ENCODE results near the gene ADRB1.

The ADRB1 gene

GRCh38 chr10:114002422-114002821 is 41.2 kb upstream of the ADRB1 start:
- TF ChIP-seq CTCF (IDR thresholded peaks at IDR 0.05; ENCODE audit: insufficient read depth, low read length, poor library complexity, severe bottlenecking): no peak
- Histone ChIP-seq H3K36me3 (ENCODE audit: control insufficient read depth, insufficient read depth, low read length) (no peaks in the 10 kb centered on the region), H3K4me3 (replicated peaks; ENCODE audit: low read depth, low read length) (no peak overlapping the region), H3K27me3 (replicated peaks; ENCODE audit: control insufficient read depth, insufficient read depth, low read length) (no peaks in the 10 kb centered on the region)
- no peak for DNase-seq (ENCODE audit: extremely low read depth, insufficient read length)

GRCh38 chr10:114003161-114003941 is 40.3 kb upstream of the ADRB1 start:
- no peaks in the 10 kb centered on the region for H3K36me3 ChIP-seq (ENCODE audit: control insufficient read depth, insufficient read depth, low read length)
- no peak for DNase-seq (ENCODE audit: extremely low read depth, insufficient read length)

GRCh38 chr10:114009281-114009996 is 34.2 kb upstream of the ADRB1 start:
- TF ChIP-seq CTCF (IDR thresholded peaks at IDR 0.05; ENCODE audit: insufficient read depth, low read length, poor library complexity, severe bottlenecking): no peak
- no peaks in the 10 kb centered on the region for H3K36me3 ChIP-seq (ENCODE audit: control insufficient read depth, insufficient read depth, low read length)
- no peak overlapping the region for H3K4me3 ChIP-seq (replicated peaks; ENCODE audit: low read depth, low read length)
- H3K27me3 ChIP-seq (replicated peaks; ENCODE audit: control insufficient read depth, insufficient read depth, low read length): no peaks in the 10 kb centered on the region
- no peak for DNase-seq (ENCODE audit: extremely low read depth, insufficient read length)

More at GRCh38 chr10:114003161-114003941, 40.3 kb upstream of the ADRB1 start:
- Histone ChIP-seq H3K4me3 (replicated peaks; ENCODE audit: low read depth, low read length) (no peak overlapping the region), H3K27me3 (replicated peaks; ENCODE audit: control insufficient read depth, insufficient read depth, low read length) (no peaks in the 10 kb centered on the region)
- TF ChIP-seq CTCF (IDR thresholded peaks at IDR 0.05; ENCODE audit: insufficient read depth, low read length, poor library complexity, severe bottlenecking): no peak

GRCh38 chr10:114010316-114010715 is 33.4 kb upstream of the ADRB1 start:
- Histone ChIP-seq H3K4me3 (replicated peaks; ENCODE audit: low read depth, low read length) (no peak overlapping the region), H3K27me3 (replicated peaks; ENCODE audit: control insufficient read depth, insufficient read depth, low read length) (no peaks in the 10 kb centered on the region), H3K36me3 (ENCODE audit: control insufficient read depth, insufficient read depth, low read length) (no peaks in the 10 kb centered on the region)
- DNase-seq (ENCODE audit: extremely low read depth, insufficient read length): no peak
- TF ChIP-seq CTCF (IDR thresholded peaks at IDR 0.05; ENCODE audit: insufficient read depth, low read length, poor library complexity, severe bottlenecking): no peak

DNA sequence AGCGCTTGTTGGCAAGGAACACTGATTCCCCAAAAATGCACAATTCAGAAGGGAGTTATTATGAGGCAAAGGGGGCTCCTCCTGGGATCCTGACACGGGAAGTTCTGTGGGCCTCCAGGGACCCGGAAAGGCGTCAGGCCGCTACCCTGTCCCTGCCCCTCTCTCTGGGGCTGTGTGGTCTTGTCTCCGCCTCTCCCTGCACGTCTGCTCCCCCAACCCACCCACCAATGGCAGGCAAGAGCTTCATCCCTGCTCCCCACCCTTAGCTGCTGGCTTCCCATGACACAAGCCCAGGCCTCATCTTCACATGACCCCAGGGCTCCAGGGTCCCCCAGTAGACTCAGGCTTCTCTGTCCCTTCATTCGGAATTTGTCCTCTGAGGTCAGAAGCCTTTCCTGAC is 31.0 kb upstream of the ADRB1 start:
- Histone ChIP-seq H3K36me3 (ENCODE audit: control insufficient read depth, insufficient read depth, low read length) (no peaks in the 10 kb centered on the region), H3K4me3 (replicated peaks; ENCODE audit: low read depth, low read length) (no peak overlapping the region), H3K27me3 (replicated peaks; ENCODE audit: control insufficient read depth, insufficient read depth, low read length) (no peaks in the 10 kb centered on the region)
- no peak for DNase-seq (ENCODE audit: extremely low read depth, insufficient read length)
- no peak for TF ChIP-seq CTCF (IDR thresholded peaks at IDR 0.05; ENCODE audit: insufficient read depth, low read length, poor library complexity, severe bottlenecking)

Measured in GM06990 (cell line).